Left lung (tissue), 10 donors: ENCODE data around the gene GRIP2. TPM values are rescaled to one million over a fixed set of nuclear protein-coding genes. Genes with fewer than 3 reads are reported as not detected.

Experiments
- ATAC-seq: fragments of 200-7000 bp; cut with Tn5 transposase; one replicate; pipeline ENCODE4 v1.9.1; 2020; ENCODE audit warnings: moderate library complexity
- DNase-seq, 4 donors: peaks; one replicate each; pipeline ENCODE4 v3.0.0-alpha.2; 2013 to 2020
- H3K27ac ChIP-seq, 2 donors: fragments of 200-600 bp; sonication (generic) in 1 of 2; one replicate each; pipeline versions ENCODE4 v1.5.0 to v1.8.0; 2020 to 2021
- H3K27me3 ChIP-seq, 2 donors: fragments of 200-600 bp; sonication (generic) in 1 of 2; one replicate each; pipeline versions ENCODE4 v1.5.0 to v1.8.0; 2020 to 2021
- H3K36me3 ChIP-seq, 2 donors: fragments of 200-600 bp; sonication (generic) in 1 of 2; one replicate each; pipeline versions ENCODE4 v1.5.0 to v1.8.0; 2020 to 2021
- H3K4me1 ChIP-seq, 2 donors: fragments of 200-600 bp; one replicate each; pipeline ENCODE4 v1.8.0; 2021
- H3K4me3 ChIP-seq, 2 donors: fragments of 200-600 bp; sonication (generic) in 1 of 2; one replicate each; pipeline versions ENCODE4 v1.5.0 to v1.8.0; 2020 to 2021; ENCODE audit warnings: mild to moderate bottlenecking in 1 of 2
- H3K9me3 ChIP-seq, 2 donors: fragments of 200-600 bp; sonication (generic) in 1 of 2; one replicate each; pipeline versions ENCODE4 v1.5.0 to v1.8.0; 2020 to 2021
- CTCF ChIP-seq, 2 donors: fragments of 200-600 bp; sonication (generic) in 1 of 2; IDR thresholded peaks; one replicate each; pipeline versions ENCODE4 v1.5.0 to v1.8.0; 2021; ENCODE audit warnings: antibody characterized with exemption in 2 of 2
- intact Hi-C, 2 donors: fragments of 100-400 bp; cut with DNase I; formaldehyde crosslinking; loops; one replicate each; pipeline versions ENCODE4 v1.11.2 to v1.14.2; 2022
- polyA plus RNA-seq, 6 donors: library from polyadenylated mRNA; unstranded; fragments of 120-200 nt; gene quantifications; one replicate each; pipeline ENCODE4 v1.2.1, GENCODE V29; 2013; ENCODE audit not compliant: insufficient read length in 6 of 6
- total RNA-seq, 2 donors: library from RNA; stranded (reverse); fragmentation: NEBNext Ultra II Directional; extraction: Animal tissue kit (Norgen Biotek cat#: 25700); gene quantifications; one replicate each; pipeline ENCODE4 v1.2.1, GENCODE V29; 2021
- donor health status: DM: no; HTN: yes; CAD: no.
- donor health status: DM: no; HTN: no; CAD: no.

Gene GRIP2
- total and polyA plus RNA-seq, 8 donors, result 0.31 to 1.9 (median 1.1) TPM

DNA sequence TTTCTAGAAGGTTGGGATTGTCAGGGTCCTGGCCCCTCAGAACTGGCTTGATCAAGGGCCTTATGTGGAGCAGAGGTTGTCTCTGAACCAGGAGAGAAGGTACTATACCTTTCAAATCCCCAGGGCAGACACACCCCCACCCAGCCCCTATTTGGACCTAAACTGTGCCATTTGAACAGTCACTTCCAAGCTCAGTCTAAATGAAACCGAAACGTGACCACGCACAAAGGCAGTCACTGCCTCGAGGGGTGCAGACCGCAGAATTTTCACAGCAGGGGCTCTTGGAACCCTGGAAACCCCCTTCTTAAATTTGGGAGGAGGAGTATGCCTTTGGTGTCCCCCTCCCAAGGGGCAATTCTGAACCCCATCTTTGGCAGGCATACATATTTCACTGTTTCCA, 53.7 kb downstream of the GRIP2 start:
- TF ChIP-seq CTCF (IDR thresholded peaks at IDR 0.05), result no peak
- H3K27me3 ChIP-seq, result no peaks in the 10 kb centered on the region
- no peaks in the 10 kb centered on the region for H3K4me1 ChIP-seq
- H3K9me3 ChIP-seq, result no peaks in the 10 kb centered on the region
- no peak overlapping the region for H3K27ac ChIP-seq
- ATAC-seq (no peak), DNase-seq (no peak)
- no peak overlapping the region for H3K4me3 ChIP-seq
- H3K36me3 ChIP-seq, result peaks cover 0 to 96% of the 10 kb centered on the region in 2 donors
- intact Hi-C loops, result no loop called here

DNA sequence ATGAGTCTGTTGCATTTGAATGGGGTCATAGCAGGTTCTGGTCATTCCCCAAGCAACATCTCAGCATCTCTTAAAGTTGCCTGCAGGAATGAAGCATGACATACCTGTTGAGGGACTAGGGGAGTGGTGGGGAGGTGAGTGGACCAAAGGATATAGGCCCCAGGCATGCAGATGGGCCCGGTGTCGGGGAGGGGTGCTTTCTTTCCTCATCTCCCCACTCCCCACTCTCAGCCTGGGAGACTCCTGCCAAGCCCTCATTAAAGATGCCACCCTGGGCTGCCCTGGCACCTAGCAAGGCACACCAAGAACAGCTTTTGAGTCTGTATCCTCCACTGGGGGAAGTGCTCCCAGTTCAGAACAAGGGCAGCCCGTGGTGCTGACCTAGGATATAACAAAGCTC, 54.2 kb downstream of the GRIP2 start:
- no peaks in the 10 kb centered on the region for H3K9me3 ChIP-seq
- TF ChIP-seq CTCF (IDR thresholded peaks at IDR 0.05), result no peak
- no peaks in the 10 kb centered on the region for H3K27me3 ChIP-seq
- intact Hi-C loops, result no loop called here
- DNase-seq (no peak), ATAC-seq (no peak)
- H3K4me1 ChIP-seq, result no peaks in the 10 kb centered on the region
- H3K4me3 ChIP-seq, result no peak overlapping the region
- no peak overlapping the region for H3K27ac ChIP-seq
- peaks cover 0 to 100% of the 10 kb centered on the region in 2 donors for H3K36me3 ChIP-seq

DNA sequence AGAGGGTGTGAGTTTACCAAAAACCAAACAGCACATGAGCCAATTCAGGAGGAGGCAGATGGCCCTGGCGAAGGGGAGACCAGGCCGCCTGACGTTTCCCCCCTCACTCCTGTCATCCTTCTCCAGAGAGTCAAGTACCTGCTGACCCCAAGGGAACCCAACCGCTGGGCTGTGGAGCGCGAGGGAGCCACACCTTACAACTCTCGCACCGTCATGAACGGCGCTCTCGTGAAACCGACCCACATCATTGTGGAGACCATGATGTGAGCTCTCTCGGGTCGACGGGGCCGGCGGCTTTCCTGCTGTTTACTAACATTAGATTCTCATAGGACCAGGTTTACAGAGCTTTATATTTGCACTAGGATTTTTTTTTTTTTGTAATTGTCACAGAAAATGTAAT, 55.4 kb downstream of the GRIP2 start:
- Histone ChIP-seq H3K36me3 (peaks cover 0 to 100% of the 10 kb centered on the region in 2 donors), H3K4me1 (no peaks in the 10 kb centered on the region), H3K9me3 (no peaks in the 10 kb centered on the region), H3K4me3 (no peak overlapping the region), H3K27ac (no peak overlapping the region), H3K27me3 (no peaks in the 10 kb centered on the region)
- intact Hi-C loops, result no loop called here
- no peak for DNase-seq
- TF ChIP-seq CTCF (IDR thresholded peaks at IDR 0.05), result no peak
- ATAC-seq, result no peak

GRCh38 chr3:14483286-14483685, 56.9 kb downstream of the GRIP2 start:
- H3K27ac ChIP-seq, result no peak overlapping the region
- intact Hi-C loops, result no loop called here
- H3K36me3 ChIP-seq, result peaks cover 0 to 100% of the 10 kb centered on the region in 2 donors

DNA sequence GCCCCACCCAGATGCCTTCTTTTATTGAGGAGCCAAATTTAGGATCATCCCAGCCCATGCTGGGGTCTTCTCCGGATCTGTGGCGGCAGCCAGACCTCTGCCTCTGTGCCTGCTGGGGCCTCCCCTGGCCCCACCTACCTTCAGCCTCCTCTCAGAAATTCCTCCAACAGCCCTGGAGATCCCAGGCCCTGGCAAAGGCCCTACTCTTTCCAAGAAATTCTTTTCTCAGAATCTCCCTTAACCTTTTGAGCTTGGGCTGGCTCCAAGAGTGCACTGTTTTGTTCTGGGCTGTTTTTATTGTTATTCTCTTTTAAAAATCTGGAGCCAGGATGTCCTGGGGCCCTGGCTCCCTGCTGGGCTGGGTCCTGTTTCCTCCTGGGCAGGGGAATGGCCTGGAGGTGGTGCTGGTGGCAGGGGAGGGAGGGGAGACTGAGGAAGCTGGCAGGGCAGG, 57.8 kb downstream of the GRIP2 start:
- peaks cover 0 to 100% of the 10 kb centered on the region in 2 donors for H3K36me3 ChIP-seq
- intact Hi-C loops, result no loop called here

More at GRCh38 chr3:14483286-14483685, 56.9 kb downstream of the GRIP2 start:
- no peaks in the 10 kb centered on the region for H3K9me3 ChIP-seq
- H3K4me3 ChIP-seq, result no peak overlapping the region
- no peaks in the 10 kb centered on the region for H3K27me3 ChIP-seq
- ATAC-seq, result no peak
- DNase-seq, result no peak
- no peaks in the 10 kb centered on the region for H3K4me1 ChIP-seq
- no peak for TF ChIP-seq CTCF (IDR thresholded peaks at IDR 0.05)

More for the DNA sequence above, 57.8 kb downstream of the GRIP2 start:
- no peak for TF ChIP-seq CTCF (IDR thresholded peaks at IDR 0.05)
- Histone ChIP-seq H3K4me1 (no peaks in the 10 kb centered on the region), H3K4me3 (no peak overlapping the region), H3K27me3 (no peaks in the 10 kb centered on the region), H3K27ac (no peak overlapping the region), H3K9me3 (no peaks in the 10 kb centered on the region)
- ATAC-seq, result no peak
- DNase-seq, result peak in 1 of 4 donors; percentile 37
